GM12878 (cell line): ENCODE results near the gene KCTD17. TPM values are rescaled to one million over a fixed set of nuclear protein-coding genes. Genes with fewer than 3 reads are reported as not detected.

Experiments
- ATAC-seq: fragments of 200-7000 bp; cut with Tn5 transposase; 3 replicates; pipeline ENCODE4 v1.9.1; 2020; ENCODE audit warnings: mild to moderate bottlenecking, moderate library complexity
- BruUV-seq: library from RNA; stranded (reverse); fragments of 400-500 nt; replicated peaks from 2 replicates; lab custom pipeline; 2021; lab: Mats Ljungman, UMichigan
- CTCF ChIA-PET: fragments of 300-600 bp; sonication (Branson Sonifier 250); formaldehyde crosslinking; extraction: SDS; loops from one replicate; lab custom pipeline; 2021; ENCODE audit warnings: inconsistent platforms; lab: Yijun Ruan, JAX
- POLR2A ChIA-PET: fragments of 350-600 bp; formaldehyde crosslinking; extraction: SDS; loops from one replicate; lab custom pipeline; 2021; ENCODE audit warnings: inconsistent platforms; lab: Charles Lee
- RAD21 ChIA-PET: fragments of 300-600 bp; sonication (Branson Sonifier 250); formaldehyde crosslinking; loops from one replicate; lab custom pipeline; 2023; ENCODE audit warnings: antibody characterized with exemption; ENCODE audit not compliant: unreplicated experiment; lab: Charles Lee
- SMC1A ChIA-PET: fragments of 300-600 bp; sonication (Branson Sonifier 250); formaldehyde crosslinking; loops from one replicate; lab custom pipeline; 2023; ENCODE audit not compliant: unreplicated experiment, uncharacterized antibody; lab: Charles Lee
- DNase-seq: peaks from one replicate; pipeline ENCODE4 v3.0.0-alpha.2; 2011; ENCODE audit warnings: low read depth, low spot score
- FAIRE-seq: peaks from 3 replicates; lab custom pipeline; 2011; peaks lifted over from hg19 to GRCh38; lab: Jason Lieb, UNC
- H2AFZ ChIP-seq: 2 replicates; pipeline ENCODE4 v1.6.0; 2011; ENCODE audit warnings: low read depth, low read length, control low read depth; ENCODE audit not compliant: control insufficient read depth
- H3K27ac ChIP-seq: 2 replicates; pipeline ENCODE4 v1.5.1; 2011; ENCODE audit warnings: control low read depth; ENCODE audit not compliant: control insufficient read depth, insufficient read depth
- H3K27me3 ChIP-seq, 2 experiments: replicated peaks in 1 of 2; 2 replicates each; pipeline versions ENCODE4 v1.6.0 to v1.6.1; 2011; ENCODE audit warnings: low read length in 1 of 2; ENCODE audit not compliant: control insufficient read depth in 2 of 2, insufficient read depth in 2 of 2
- H3K36me3 ChIP-seq, 2 experiments: 2 replicates each; pipeline ENCODE4 v1.5.1; 2011; ENCODE audit warnings: low read length in 1 of 2; ENCODE audit not compliant: control insufficient read depth in 2 of 2, insufficient read depth in 2 of 2
- H3K4me1 ChIP-seq: 2 replicates; pipeline ENCODE4 v1.6.1; 2011; ENCODE audit warnings: mild to moderate bottlenecking, low read length, moderate library complexity, mixed read lengths; ENCODE audit not compliant: control insufficient read depth, insufficient read depth
- H3K4me2 ChIP-seq: 2 replicates; pipeline ENCODE4 v1.6.0; 2011; ENCODE audit warnings: control low read depth; ENCODE audit not compliant: control insufficient read depth, insufficient read depth
- H3K4me3 ChIP-seq: fragments of 200-600 bp; sonication (generic); 2 replicates; pipeline ENCODE4 v1.5.1; 2016
- H3K79me2 ChIP-seq: 2 replicates; pipeline ENCODE4 v1.6.0; 2011; ENCODE audit warnings: low read length; ENCODE audit not compliant: control insufficient read depth, insufficient read depth
- H3K9ac ChIP-seq: 2 replicates; pipeline ENCODE4 v1.8.0; 2011; ENCODE audit warnings: low read length, control low read depth, mixed read lengths; ENCODE audit not compliant: control insufficient read depth, insufficient read depth
- H3K9me3 ChIP-seq: replicated peaks from 3 replicates; pipeline ENCODE4 v1.5.1; 2011; ENCODE audit warnings: mild to moderate bottlenecking, low read length; ENCODE audit not compliant: control insufficient read depth, insufficient read depth
- H4K20me1 ChIP-seq: 2 replicates; pipeline ENCODE4 v1.6.0; 2011; ENCODE audit not compliant: control insufficient read depth, insufficient read depth
- RFX5 ChIP-seq: IDR thresholded peaks from 2 replicates; pipeline ENCODE4 v1.6.1; 2011; ENCODE audit warnings: low read depth, low read length, improper control_type of control experiment
- RUNX3 ChIP-seq: IDR thresholded peaks from 2 replicates; pipeline ENCODE4 v1.6.1; 2012; ENCODE audit warnings: low read length, inconsistent platforms
- WGBS: methylation state at CpG from one replicate; pipeline ENCODE4 v1.1.6; 2016; ENCODE audit warnings: low lambda C conversion rate; ENCODE audit not compliant: insufficient replicate concordance, insufficient coverage; ENCODE audit errors: missing lambda C conversion rate; 5-methylcytosine and 5-hydroxymethylcytosine counted together
- in situ Hi-C: fragments of 300-500 bp; cut with MboI; formaldehyde crosslinking; loops from 9 replicates; pipeline ENCODE4 v1.14.3; 2018; ENCODE audit warnings: mixed read lengths
- intact Hi-C: fragments of 100-400 bp; cut with micrococcal nuclease; formaldehyde crosslinking; loops from one replicate; pipeline ENCODE4 v1.14.2; 2022; ENCODE audit not compliant: unreplicated experiment
- polyA plus RNA-seq, 11 experiments: library from polyadenylated mRNA; depleted of rRNA in 4 of 11; unstranded in 6 of 11; stranded (reverse) in 5 of 11; fragments of >200 nt; fragmentation: Nextera tagmentation in 4 of 11; fragmentation: Illumina TruSeq in 1 of 11; extraction: Ambion mirVana in 4 of 11; extraction: Trizol in 1 of 11; gene quantifications; 1 replicate in 1 of 11; 2 replicates in 10 of 11; pipeline versions ENCODE4 v1.2.1 to v1.2.3, GENCODE V29; 2011 to 2016; ENCODE audit warnings: inconsistent platforms in 2 of 11, missing spikeins in 2 of 11, low read depth in 1 of 11
- total RNA-seq, 4 experiments: library from RNA; depleted of rRNA in 3 of 4; stranded (reverse); fragments of >200 nt in 3 of 4; fragmentation: Illumina TruSeq in 1 of 4; extraction: Trizol in 1 of 4; gene quantifications; 2 replicates each; pipeline versions ENCODE4 v1.2.1 to v1.2.3, GENCODE V29; 2013 to 2021
- TF ChIP-seq, protein P1 (sequence below), 3 experiments: IDR thresholded peaks in 2 of 3; conservative IDR thresholded peaks in 1 of 3; 2 replicates each; pipeline ENCODE4 v1.5.1; 2011; ENCODE audit warnings: low read depth in 3 of 3, low read length in 3 of 3, mild to moderate bottlenecking in 3 of 3, control low read depth in 2 of 3, moderate library complexity in 2 of 3, inconsistent platforms in 1 of 3, mixed read lengths in 1 of 3; ENCODE audit not compliant: control insufficient read depth in 2 of 3, insufficient read depth in 1 of 3; ENCODE audit errors: extremely low read depth in 1 of 3
- TF ChIP-seq, protein P2 (sequence below): fragments of 450-650 bp; IDR thresholded peaks from 2 replicates; pipeline ENCODE4 v1.6.1; 2016; ENCODE audit warnings: mild to moderate bottlenecking
- TF ChIP-seq, protein P3 (sequence below): fragments of 450-650 bp; conservative IDR thresholded peaks from 2 replicates; pipeline ENCODE4 v1.6.1; 2017; ENCODE audit warnings: mild to moderate bottlenecking, moderate library complexity

KCTD17 gene
- total and polyA plus RNA-seq, 10 of the 15 experiments (the other 5 are each of a cell fraction or from before 2014, with no cell fraction given) = 0.16 to 18.4 (median 10.1) TPM; not detected in 1

DNA sequence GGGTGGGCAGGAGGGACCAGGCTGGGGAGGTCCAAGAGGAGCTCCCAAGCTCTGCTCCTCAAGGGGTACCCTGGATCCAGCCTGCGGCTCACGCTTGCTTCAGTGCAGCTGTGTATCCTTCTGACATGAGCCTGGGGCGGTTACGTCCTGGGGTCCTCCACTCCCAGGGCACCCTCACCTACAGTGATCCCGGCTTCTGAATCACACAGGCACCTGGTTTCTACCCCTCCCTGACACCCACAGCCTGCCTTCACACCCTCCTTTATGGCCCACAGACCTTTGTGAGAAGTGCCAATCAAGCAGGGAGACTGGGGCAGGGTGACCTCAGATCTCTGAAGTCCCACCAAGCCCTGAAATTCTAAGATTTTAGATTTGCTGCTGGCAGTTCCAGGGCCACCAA lies 30.5 kb upstream of the KCTD17 start:
- H3K79me2 ChIP-seq = peaks cover 2% of the 10 kb centered on the region; the same call in 1 of the 2 replicates
- no peaks in the 10 kb centered on the region for H3K27me3 ChIP-seq
- POLR2A ChIA-PET = no interaction called here
- RAD21 ChIA-PET = no interaction called here
- 86% methylated on average over 5 of the region's 5 CpGs for WGBS
- H4K20me1 ChIP-seq = no peaks in the 10 kb centered on the region
- H3K27ac ChIP-seq = no peak overlapping the region
- H2AFZ ChIP-seq = no peak overlapping the region
- H3K4me2 ChIP-seq = no peak overlapping the region
- intact Hi-C loops (no loop called here), in situ Hi-C loops (no loop called here)
- TF ChIP-seq, protein P1, sequence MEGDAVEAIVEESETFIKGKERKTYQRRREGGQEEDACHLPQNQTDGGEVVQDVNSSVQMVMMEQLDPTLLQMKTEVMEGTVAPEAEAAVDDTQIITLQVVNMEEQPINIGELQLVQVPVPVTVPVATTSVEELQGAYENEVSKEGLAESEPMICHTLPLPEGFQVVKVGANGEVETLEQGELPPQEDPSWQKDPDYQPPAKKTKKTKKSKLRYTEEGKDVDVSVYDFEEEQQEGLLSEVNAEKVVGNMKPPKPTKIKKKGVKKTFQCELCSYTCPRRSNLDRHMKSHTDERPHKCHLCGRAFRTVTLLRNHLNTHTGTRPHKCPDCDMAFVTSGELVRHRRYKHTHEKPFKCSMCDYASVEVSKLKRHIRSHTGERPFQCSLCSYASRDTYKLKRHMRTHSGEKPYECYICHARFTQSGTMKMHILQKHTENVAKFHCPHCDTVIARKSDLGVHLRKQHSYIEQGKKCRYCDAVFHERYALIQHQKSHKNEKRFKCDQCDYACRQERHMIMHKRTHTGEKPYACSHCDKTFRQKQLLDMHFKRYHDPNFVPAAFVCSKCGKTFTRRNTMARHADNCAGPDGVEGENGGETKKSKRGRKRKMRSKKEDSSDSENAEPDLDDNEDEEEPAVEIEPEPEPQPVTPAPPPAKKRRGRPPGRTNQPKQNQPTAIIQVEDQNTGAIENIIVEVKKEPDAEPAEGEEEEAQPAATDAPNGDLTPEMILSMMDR (IDR thresholded peaks at IDR 0.05 in 2 of 3, conservative IDR thresholded peaks at IDR 0.05 in 1 of 3; ENCODE audit: control insufficient read depth in 2 of 3, extremely low read depth in 1 of 3, insufficient read depth in 1 of 3, low read depth in 3 of 3, low read length in 3 of 3) = no peak
- TF ChIP-seq RUNX3 (no peak), RFX5 (no peak)
- TF ChIP-seq, protein P2, sequence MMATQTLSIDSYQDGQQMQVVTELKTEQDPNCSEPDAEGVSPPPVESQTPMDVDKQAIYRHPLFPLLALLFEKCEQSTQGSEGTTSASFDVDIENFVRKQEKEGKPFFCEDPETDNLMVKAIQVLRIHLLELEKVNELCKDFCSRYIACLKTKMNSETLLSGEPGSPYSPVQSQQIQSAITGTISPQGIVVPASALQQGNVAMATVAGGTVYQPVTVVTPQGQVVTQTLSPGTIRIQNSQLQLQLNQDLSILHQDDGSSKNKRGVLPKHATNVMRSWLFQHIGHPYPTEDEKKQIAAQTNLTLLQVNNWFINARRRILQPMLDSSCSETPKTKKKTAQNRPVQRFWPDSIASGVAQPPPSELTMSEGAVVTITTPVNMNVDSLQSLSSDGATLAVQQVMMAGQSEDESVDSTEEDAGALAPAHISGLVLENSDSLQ = peak; percentile 40; the same call in 1 of the 2 replicates
- TF ChIP-seq, protein P3, sequence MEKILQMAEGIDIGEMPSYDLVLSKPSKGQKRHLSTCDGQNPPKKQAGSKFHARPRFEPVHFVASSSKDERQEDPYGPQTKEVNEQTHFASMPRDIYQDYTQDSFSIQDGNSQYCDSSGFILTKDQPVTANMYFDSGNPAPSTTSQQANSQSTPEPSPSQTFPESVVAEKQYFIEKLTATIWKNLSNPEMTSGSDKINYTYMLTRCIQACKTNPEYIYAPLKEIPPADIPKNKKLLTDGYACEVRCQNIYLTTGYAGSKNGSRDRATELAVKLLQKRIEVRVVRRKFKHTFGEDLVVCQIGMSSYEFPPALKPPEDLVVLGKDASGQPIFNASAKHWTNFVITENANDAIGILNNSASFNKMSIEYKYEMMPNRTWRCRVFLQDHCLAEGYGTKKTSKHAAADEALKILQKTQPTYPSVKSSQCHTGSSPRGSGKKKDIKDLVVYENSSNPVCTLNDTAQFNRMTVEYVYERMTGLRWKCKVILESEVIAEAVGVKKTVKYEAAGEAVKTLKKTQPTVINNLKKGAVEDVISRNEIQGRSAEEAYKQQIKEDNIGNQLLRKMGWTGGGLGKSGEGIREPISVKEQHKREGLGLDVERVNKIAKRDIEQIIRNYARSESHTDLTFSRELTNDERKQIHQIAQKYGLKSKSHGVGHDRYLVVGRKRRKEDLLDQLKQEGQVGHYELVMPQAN = no peak
- H3K4me3 ChIP-seq = no peak overlapping the region; the same call in 1 of the 2 replicates
- CTCF ChIA-PET = interaction anchor here (0.5 to 5.5 kb wide), 15 partner anchors 9 to 473 kb away, joined by 3 to 39 read pairs (median 5); partner anchors contain the start of gene IFT27
- DNase-seq (no peak), FAIRE-seq (no peak), ATAC-seq (no peak)
- H3K4me1 ChIP-seq = peaks cover 8% of the 10 kb centered on the region
- H3K9ac ChIP-seq = no peak overlapping the region
- BruUV-seq = no TSS peak
- no peaks in the 10 kb centered on the region; a peak in 1 of 4 replicates for H3K36me3 ChIP-seq
- no peaks in the 10 kb centered on the region for H3K9me3 ChIP-seq
- SMC1A ChIA-PET = interaction anchor here (0.5 to 1.2 kb wide), 4 partner anchors 24 to 239 kb away, joined by 3 to 5 read pairs (median 3); partner anchors contain the start of gene NCF4
